Measurements from ENCODE around the gene JAGN1. TPM values are rescaled to one million over a fixed set of nuclear protein-coding genes. Genes with fewer than 3 reads are reported as not detected.

Gene JAGN1
- total and polyA plus RNA-seq, 2 experiments from 2014 or later: 61.4 to 83.5 TPM

DNA sequence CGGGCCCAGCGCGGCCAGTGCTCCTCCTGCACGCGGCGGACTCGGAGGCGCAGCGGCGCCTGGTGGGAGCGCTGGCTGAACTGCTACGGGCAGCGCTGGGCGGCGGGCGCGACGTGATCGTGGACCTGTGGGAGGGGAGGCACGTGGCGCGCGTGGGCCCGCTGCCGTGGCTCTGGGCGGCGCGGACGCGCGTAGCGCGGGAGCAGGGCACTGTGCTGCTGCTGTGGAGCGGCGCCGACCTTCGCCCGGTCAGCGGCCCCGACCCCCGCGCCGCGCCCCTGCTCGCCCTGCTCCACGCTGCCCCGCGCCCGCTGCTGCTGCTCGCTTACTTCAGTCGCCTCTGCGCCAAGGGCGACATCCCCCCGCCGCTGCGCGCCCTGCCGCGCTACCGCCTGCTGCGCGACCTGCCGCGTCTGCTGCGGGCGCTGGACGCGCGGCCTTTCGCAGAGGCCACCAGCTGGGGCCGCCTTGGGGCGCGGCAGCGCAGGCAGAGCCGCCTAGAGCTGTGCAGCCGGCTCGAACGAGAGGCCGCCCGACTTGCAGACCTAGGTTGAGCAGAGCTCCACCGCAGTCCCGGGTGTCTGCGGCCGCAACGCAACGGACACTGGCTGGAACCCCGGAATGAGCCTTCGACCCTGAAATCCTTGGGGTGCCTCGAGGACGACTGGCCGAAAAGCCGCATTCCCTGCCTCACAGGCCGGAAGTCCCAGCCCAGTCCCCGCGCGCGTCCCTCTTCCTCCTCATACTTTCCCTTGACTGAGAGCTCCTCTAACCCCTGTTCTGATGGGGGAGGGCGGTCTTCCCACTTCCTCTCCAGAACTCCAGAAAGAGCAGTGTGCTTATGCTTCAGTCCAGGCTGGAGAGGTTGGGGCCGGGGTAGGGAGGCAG lies 25.1 kb downstream of the JAGN1 start:
- Histone ChIP-seq H3K9me2 (replicated peaks; ENCODE audit: insufficient read depth) (no peaks in the 10 kb centered on the region), H3K27ac (peak overlapping the region; percentile 91), H4K20me1 (ENCODE audit: insufficient read depth, poor library complexity, severe bottlenecking) (no peaks in the 10 kb centered on the region), H3K4me1 (ENCODE audit: insufficient read depth) (peaks cover 45% of the 10 kb centered on the region), H2AFZ (peak overlapping the region; percentile 31), H3K79me2 (peaks cover 12% of the 10 kb centered on the region), H3K4me2 (peak overlapping the region; percentile 94), H3K36me3 (replicated peaks; ENCODE audit: insufficient read depth, low read depth) (no peaks in the 10 kb centered on the region), H3K4me3 (peak overlapping the region; percentile 59), H3K9me3 (ENCODE audit: low read depth) (no peaks in the 10 kb centered on the region), H3K27me3 (no peaks in the 10 kb centered on the region)
- 5% methylated on average over 65 of the region's 99 CpGs for WGBS (ENCODE audit: low lambda C conversion rate, missing lambda C conversion rate)
- peak; percentile 88 for DNase-seq (ENCODE audit: low spot score)
- no peak for TF ChIP-seq EZH2 (IDR thresholded peaks at IDR 0.05; ENCODE audit: borderline replicate concordance)
- TF ChIP-seq, protein P1, sequence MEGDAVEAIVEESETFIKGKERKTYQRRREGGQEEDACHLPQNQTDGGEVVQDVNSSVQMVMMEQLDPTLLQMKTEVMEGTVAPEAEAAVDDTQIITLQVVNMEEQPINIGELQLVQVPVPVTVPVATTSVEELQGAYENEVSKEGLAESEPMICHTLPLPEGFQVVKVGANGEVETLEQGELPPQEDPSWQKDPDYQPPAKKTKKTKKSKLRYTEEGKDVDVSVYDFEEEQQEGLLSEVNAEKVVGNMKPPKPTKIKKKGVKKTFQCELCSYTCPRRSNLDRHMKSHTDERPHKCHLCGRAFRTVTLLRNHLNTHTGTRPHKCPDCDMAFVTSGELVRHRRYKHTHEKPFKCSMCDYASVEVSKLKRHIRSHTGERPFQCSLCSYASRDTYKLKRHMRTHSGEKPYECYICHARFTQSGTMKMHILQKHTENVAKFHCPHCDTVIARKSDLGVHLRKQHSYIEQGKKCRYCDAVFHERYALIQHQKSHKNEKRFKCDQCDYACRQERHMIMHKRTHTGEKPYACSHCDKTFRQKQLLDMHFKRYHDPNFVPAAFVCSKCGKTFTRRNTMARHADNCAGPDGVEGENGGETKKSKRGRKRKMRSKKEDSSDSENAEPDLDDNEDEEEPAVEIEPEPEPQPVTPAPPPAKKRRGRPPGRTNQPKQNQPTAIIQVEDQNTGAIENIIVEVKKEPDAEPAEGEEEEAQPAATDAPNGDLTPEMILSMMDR (IDR thresholded peaks at IDR 0.05; ENCODE audit: poor library complexity): peak; percentile 46

DNA sequence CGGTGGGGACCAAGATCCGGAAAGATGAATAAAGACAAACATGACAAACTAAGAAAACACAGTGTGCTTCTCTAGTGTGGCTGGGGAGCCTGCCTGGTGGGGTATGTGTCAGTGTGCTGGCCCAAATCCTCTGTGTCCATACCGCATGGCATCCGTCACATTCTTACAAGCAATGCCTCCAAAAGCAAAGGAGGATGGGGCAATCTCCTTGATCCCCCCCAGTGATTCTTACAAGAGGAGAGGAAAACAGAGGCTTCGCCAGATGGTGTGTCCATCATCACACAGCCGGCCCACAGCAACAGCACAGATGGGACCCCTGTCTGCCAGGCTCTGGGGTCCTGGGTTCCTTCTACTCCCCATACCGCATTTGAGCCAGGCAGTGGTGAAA lies 25.9 kb downstream of the JAGN1 start:
- no peaks in the 10 kb centered on the region for H4K20me1 ChIP-seq (ENCODE audit: insufficient read depth, poor library complexity, severe bottlenecking)
- peaks cover 45% of the 10 kb centered on the region for H3K4me1 ChIP-seq (ENCODE audit: insufficient read depth)
- H3K9me3 ChIP-seq (ENCODE audit: low read depth): no peaks in the 10 kb centered on the region
- DNase-seq (ENCODE audit: low spot score): no peak
- H3K79me2 ChIP-seq: peaks cover 12% of the 10 kb centered on the region
- 72% methylated on average over 6 of the region's 7 CpGs for WGBS (ENCODE audit: low lambda C conversion rate, missing lambda C conversion rate)
- H2AFZ ChIP-seq: no peak overlapping the region
- H3K36me3 ChIP-seq (replicated peaks; ENCODE audit: insufficient read depth, low read depth): no peaks in the 10 kb centered on the region
- H3K4me3 ChIP-seq: no peak overlapping the region
- no peaks in the 10 kb centered on the region for H3K9me2 ChIP-seq (replicated peaks; ENCODE audit: insufficient read depth)
- no peaks in the 10 kb centered on the region for H3K27me3 ChIP-seq
- TF ChIP-seq EZH2phosphoT487 (IDR thresholded peaks at IDR 0.05; ENCODE audit: low read depth, severe bottlenecking, unreplicated experiment) (no peak), EZH2 (IDR thresholded peaks at IDR 0.05; ENCODE audit: borderline replicate concordance) (no peak)
- TF ChIP-seq, protein P1 (IDR thresholded peaks at IDR 0.05; ENCODE audit: poor library complexity): no peak
- H3K27ac ChIP-seq: peak overlapping the region; percentile 91
- H3K4me2 ChIP-seq: peak overlapping the region; percentile 94

DNA sequence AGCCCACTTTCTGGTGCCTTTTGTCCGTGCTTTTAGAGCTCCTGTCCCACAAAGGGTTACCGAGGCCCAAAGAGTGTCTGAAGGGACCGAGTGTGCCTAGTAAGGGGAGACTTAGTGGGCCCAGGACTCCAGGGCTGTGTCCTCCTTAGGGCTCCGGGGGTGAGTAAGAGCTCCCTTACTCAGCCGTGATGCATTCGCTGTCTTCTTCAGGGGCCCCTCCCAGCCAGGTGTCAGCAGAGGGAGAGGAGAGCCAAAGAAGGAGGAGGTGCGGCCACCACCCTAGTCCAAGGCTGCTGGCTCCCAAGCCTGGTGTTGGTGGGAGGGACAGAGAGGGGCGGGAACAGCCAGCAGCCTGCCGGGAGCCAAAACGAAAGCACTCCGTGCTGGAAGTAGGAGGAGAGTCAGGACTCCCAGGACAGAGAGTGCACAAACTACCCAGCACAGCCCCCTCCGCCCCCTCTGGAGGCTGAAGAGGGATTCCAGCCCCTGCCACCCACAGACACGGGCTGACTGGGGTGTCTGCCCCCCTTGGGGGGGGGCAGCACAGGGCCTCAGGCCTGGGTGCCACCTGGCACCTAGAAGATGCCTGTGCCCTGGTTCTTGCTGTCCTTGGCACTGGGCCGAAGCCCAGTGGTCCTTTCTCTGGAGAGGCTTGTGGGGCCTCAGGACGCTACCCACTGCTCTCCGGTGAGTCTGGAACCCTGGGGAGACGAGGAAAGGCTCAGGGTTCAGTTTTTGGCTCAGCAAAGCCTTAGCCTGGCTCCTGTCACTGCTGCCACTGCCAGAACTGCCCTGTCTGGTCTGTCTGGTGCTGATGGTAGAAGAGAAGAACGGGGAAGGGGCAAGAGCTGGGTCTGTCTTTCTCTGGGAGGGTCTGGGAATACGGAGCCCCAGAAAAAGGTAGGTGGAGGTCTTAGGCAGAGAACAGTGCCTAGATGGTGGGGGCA lies 26.6 kb downstream of the JAGN1 start, which contains the start of gene IL17RC:
IL17RC (plus strand) TSS at position 365 of the 947 bp plus-strand sequence; CDS start at position 583, 218 bp downstream.
- Histone ChIP-seq H3K36me3 (replicated peaks; ENCODE audit: insufficient read depth, low read depth) (no peaks in the 10 kb centered on the region), H2AFZ (peak within 1 kb of the TSS; percentile 69), H3K9me2 (replicated peaks; ENCODE audit: insufficient read depth) (no peaks in the 10 kb centered on the region), H3K27me3 (no peaks in the 10 kb centered on the region), H4K20me1 (ENCODE audit: insufficient read depth, poor library complexity, severe bottlenecking) (no peaks in the 10 kb centered on the region), H3K79me2 (peaks cover 12% of the 10 kb centered on the region), H3K4me3 (peak within 1 kb of the TSS; percentile 59), H3K9me3 (ENCODE audit: low read depth) (no peaks in the 10 kb centered on the region), H3K27ac (peak within 1 kb of the TSS; percentile 91), H3K4me2 (peak within 1 kb of the TSS; percentile 94), H3K4me1 (ENCODE audit: insufficient read depth) (peaks cover 45% of the 10 kb centered on the region)
- TF ChIP-seq EZH2 (IDR thresholded peaks at IDR 0.05; ENCODE audit: borderline replicate concordance) (no peak), EZH2phosphoT487 (IDR thresholded peaks at IDR 0.05; ENCODE audit: low read depth, severe bottlenecking, unreplicated experiment) (no peak)
- TF ChIP-seq, protein P1 (IDR thresholded peaks at IDR 0.05; ENCODE audit: poor library complexity): no peak
- WGBS (ENCODE audit: low lambda C conversion rate, missing lambda C conversion rate): 21% methylated on average over 15 of the region's 19 CpGs
- peak; percentile 94 for DNase-seq (ENCODE audit: low spot score)

Data from hepatocyte (in vitro differentiated cells).